Subcutaneous adipose tissue (tissue), 4 donors: Measurements from ENCODE around the gene ZNF830. TPM values are rescaled to one million over a fixed set of nuclear protein-coding genes. Genes with fewer than 3 reads are reported as not detected.

Source experiments
- CTCF ChIP-seq: fragments of 450-650 bp; IDR thresholded peaks from one replicate; pipeline ENCODE4 v1.5.1; 2016; ENCODE audit warnings: low read depth, mild to moderate bottlenecking, control low read depth, antibody characterized with exemption, moderate library complexity
- total RNA-seq, 4 donors: library from RNA; depleted of rRNA; stranded (reverse); fragments of >200 nt; gene quantifications; one replicate each; pipeline ENCODE4 v1.1.0, GENCODE V29; 2016

The ZNF830 gene
- total RNA-seq, 4 donors from 2014 or later, result 8.5 to 10.7 (median 9.6) TPM

- no peak for TF ChIP-seq CTCF
Observed at GRCh38 chr17:34993031-34993430, 31.7 kb downstream of the ZNF830 start.

- no peak for TF ChIP-seq CTCF
Observed at GRCh38 chr17:34996422-34997285, 35.3 kb downstream of the ZNF830 start.

- no peak for TF ChIP-seq CTCF
Observed at GRCh38 chr17:34997355-34997862, 36.1 kb downstream of the ZNF830 start.

GRCh38 chr17:34998205-34998604 lies 36.9 kb downstream of the ZNF830 start:
- no peak for TF ChIP-seq CTCF

- TF ChIP-seq CTCF, result no peak
Observed at GRCh38 chr17:34999456-34999855, 38.1 kb downstream of the ZNF830 start.

- no peak for TF ChIP-seq CTCF
Observed at GRCh38 chr17:35001549-35001948, 40.2 kb downstream of the ZNF830 start.

- no peak for TF ChIP-seq CTCF
Observed at GRCh38 chr17:35002876-35003551, 41.7 kb downstream of the ZNF830 start.
